GM12878 (cell line): ENCODE data around the gene PABPC1L. TPM values are rescaled to one million over a fixed set of nuclear protein-coding genes. Genes with fewer than 3 reads are reported as not detected.

Source experiments
- ATAC-seq: fragments of 200-7000 bp; cut with Tn5 transposase; 3 replicates; pipeline ENCODE4 v1.9.1; 2020; ENCODE audit warnings: mild to moderate bottlenecking, moderate library complexity
- BruUV-seq: library from RNA; stranded (reverse); fragments of 400-500 nt; replicated peaks from 2 replicates; lab custom pipeline; 2021; lab: Mats Ljungman, UMichigan
- CTCF ChIA-PET: fragments of 300-600 bp; sonication (Branson Sonifier 250); formaldehyde crosslinking; extraction: SDS; loops from one replicate; lab custom pipeline; 2021; ENCODE audit warnings: inconsistent platforms; lab: Yijun Ruan, JAX
- POLR2A ChIA-PET: fragments of 350-600 bp; formaldehyde crosslinking; extraction: SDS; loops from one replicate; lab custom pipeline; 2021; ENCODE audit warnings: inconsistent platforms; lab: Charles Lee
- RAD21 ChIA-PET: fragments of 300-600 bp; sonication (Branson Sonifier 250); formaldehyde crosslinking; loops from one replicate; lab custom pipeline; 2023; ENCODE audit warnings: antibody characterized with exemption; ENCODE audit not compliant: unreplicated experiment; lab: Charles Lee
- SMC1A ChIA-PET: fragments of 300-600 bp; sonication (Branson Sonifier 250); formaldehyde crosslinking; loops from one replicate; lab custom pipeline; 2023; ENCODE audit not compliant: unreplicated experiment, uncharacterized antibody; lab: Charles Lee
- DNase-seq: peaks from one replicate; pipeline ENCODE4 v3.0.0-alpha.2; 2011; ENCODE audit warnings: low read depth, low spot score
- FAIRE-seq: peaks from 3 replicates; lab custom pipeline; 2011; peaks lifted over from hg19 to GRCh38; lab: Jason Lieb, UNC
- H2AFZ ChIP-seq: 2 replicates; pipeline ENCODE4 v1.6.0; 2011; ENCODE audit warnings: low read depth, low read length, control low read depth; ENCODE audit not compliant: control insufficient read depth
- H3K27ac ChIP-seq: 2 replicates; pipeline ENCODE4 v1.5.1; 2011; ENCODE audit warnings: control low read depth; ENCODE audit not compliant: control insufficient read depth, insufficient read depth
- H3K27me3 ChIP-seq, 2 experiments: replicated peaks in 1 of 2; 2 replicates each; pipeline versions ENCODE4 v1.6.0 to v1.6.1; 2011; ENCODE audit warnings: low read length in 1 of 2; ENCODE audit not compliant: control insufficient read depth in 2 of 2, insufficient read depth in 2 of 2
- H3K36me3 ChIP-seq, 2 experiments: 2 replicates each; pipeline ENCODE4 v1.5.1; 2011; ENCODE audit warnings: low read length in 1 of 2; ENCODE audit not compliant: control insufficient read depth in 2 of 2, insufficient read depth in 2 of 2
- H3K4me1 ChIP-seq: 2 replicates; pipeline ENCODE4 v1.6.1; 2011; ENCODE audit warnings: mild to moderate bottlenecking, low read length, moderate library complexity, mixed read lengths; ENCODE audit not compliant: control insufficient read depth, insufficient read depth
- H3K4me2 ChIP-seq: 2 replicates; pipeline ENCODE4 v1.6.0; 2011; ENCODE audit warnings: control low read depth; ENCODE audit not compliant: control insufficient read depth, insufficient read depth
- H3K4me3 ChIP-seq: fragments of 200-600 bp; sonication (generic); 2 replicates; pipeline ENCODE4 v1.5.1; 2016
- H3K79me2 ChIP-seq: 2 replicates; pipeline ENCODE4 v1.6.0; 2011; ENCODE audit warnings: low read length; ENCODE audit not compliant: control insufficient read depth, insufficient read depth
- H3K9ac ChIP-seq: 2 replicates; pipeline ENCODE4 v1.8.0; 2011; ENCODE audit warnings: low read length, control low read depth, mixed read lengths; ENCODE audit not compliant: control insufficient read depth, insufficient read depth
- H3K9me3 ChIP-seq: replicated peaks from 3 replicates; pipeline ENCODE4 v1.5.1; 2011; ENCODE audit warnings: mild to moderate bottlenecking, low read length; ENCODE audit not compliant: control insufficient read depth, insufficient read depth
- H4K20me1 ChIP-seq: 2 replicates; pipeline ENCODE4 v1.6.0; 2011; ENCODE audit not compliant: control insufficient read depth, insufficient read depth
- CBFB ChIP-seq: IDR thresholded peaks from 2 replicates; pipeline ENCODE4 v1.6.1; 2016; ENCODE audit warnings: antibody characterized with exemption, low read depth
- CHD1 ChIP-seq: IDR thresholded peaks from 2 replicates; pipeline ENCODE4 v1.6.1; 2012; ENCODE audit warnings: low read depth, low read length, improper control_type of control experiment
- DPF2 ChIP-seq: fragments of 450-650 bp; IDR thresholded peaks from 2 replicates; pipeline ENCODE4 v1.6.1; 2017; ENCODE audit warnings: mild to moderate bottlenecking
- FOXK2 ChIP-seq: fragments of 450-650 bp; IDR thresholded peaks from 2 replicates; pipeline ENCODE4 v1.6.1; 2017; ENCODE audit warnings: mild to moderate bottlenecking, moderate library complexity
- IRF4 ChIP-seq: IDR thresholded peaks from 2 replicates; pipeline ENCODE4 v1.6.1; 2011; ENCODE audit warnings: low read depth, low read length
- MEF2A ChIP-seq: IDR thresholded peaks from 2 replicates; pipeline ENCODE4 v1.6.1; 2011; ENCODE audit warnings: low read depth, mild to moderate bottlenecking, low read length, moderate library complexity; ENCODE audit not compliant: insufficient read depth
- NFXL1 ChIP-seq: fragments of 450-650 bp; IDR thresholded peaks from 2 replicates; pipeline ENCODE4 v1.6.1; 2017; ENCODE audit warnings: antibody characterized with exemption, mild to moderate bottlenecking, borderline replicate concordance
- SP1 ChIP-seq: IDR thresholded peaks from one replicate; pipeline ENCODE4 v1.6.1; 2011; ENCODE audit warnings: low read depth, low read length
- SPI1 ChIP-seq: IDR thresholded peaks from 2 replicates; pipeline ENCODE4 v1.6.1; 2011; ENCODE audit warnings: low read depth, mild to moderate bottlenecking, low read length, moderate library complexity, borderline replicate concordance; ENCODE audit not compliant: insufficient read depth
- YY1 ChIP-seq: IDR thresholded peaks from 2 replicates; pipeline ENCODE4 v1.6.1; 2011; ENCODE audit warnings: low read depth, mild to moderate bottlenecking, low read length
- ZBED1 ChIP-seq: IDR thresholded peaks from 2 replicates; pipeline ENCODE4 v1.6.1; 2016; ENCODE audit warnings: borderline replicate concordance
- ZNF207 ChIP-seq: fragments of 450-650 bp; IDR thresholded peaks from 2 replicates; pipeline ENCODE4 v1.6.1; 2014; ENCODE audit warnings: antibody characterized with exemption, mild to moderate bottlenecking, borderline replicate concordance
- ZZZ3 ChIP-seq: IDR thresholded peaks from 2 replicates; pipeline ENCODE4 v1.6.1; 2011; ENCODE audit warnings: low read depth; ENCODE audit not compliant: control insufficient read depth, insufficient read length
- WGBS: methylation state at CpG from one replicate; pipeline ENCODE4 v1.1.6; 2016; ENCODE audit warnings: low lambda C conversion rate; ENCODE audit not compliant: insufficient replicate concordance, insufficient coverage; ENCODE audit errors: missing lambda C conversion rate; 5-methylcytosine and 5-hydroxymethylcytosine counted together
- in situ Hi-C: fragments of 300-500 bp; cut with MboI; formaldehyde crosslinking; loops from 9 replicates; pipeline ENCODE4 v1.14.3; 2018; ENCODE audit warnings: mixed read lengths
- intact Hi-C: fragments of 100-400 bp; cut with micrococcal nuclease; formaldehyde crosslinking; loops from one replicate; pipeline ENCODE4 v1.14.2; 2022; ENCODE audit not compliant: unreplicated experiment
- polyA plus RNA-seq, 11 experiments: library from polyadenylated mRNA; depleted of rRNA in 4 of 11; unstranded in 6 of 11; stranded (reverse) in 5 of 11; fragments of >200 nt; fragmentation: Nextera tagmentation in 4 of 11; fragmentation: Illumina TruSeq in 1 of 11; extraction: Ambion mirVana in 4 of 11; extraction: Trizol in 1 of 11; gene quantifications; 1 replicate in 1 of 11; 2 replicates in 10 of 11; pipeline versions ENCODE4 v1.2.1 to v1.2.3, GENCODE V29; 2011 to 2016; ENCODE audit warnings: inconsistent platforms in 2 of 11, missing spikeins in 2 of 11, low read depth in 1 of 11
- total RNA-seq, 4 experiments: library from RNA; depleted of rRNA in 3 of 4; stranded (reverse); fragments of >200 nt in 3 of 4; fragmentation: Illumina TruSeq in 1 of 4; extraction: Trizol in 1 of 4; gene quantifications; 2 replicates each; pipeline versions ENCODE4 v1.2.1 to v1.2.3, GENCODE V29; 2013 to 2021
- TF ChIP-seq, protein P1 (sequence below): fragments of 450-650 bp; formaldehyde crosslinking; IDR thresholded peaks from 2 replicates; pipeline ENCODE4 v1.4.0; 2022; ENCODE audit warnings: mild to moderate bottlenecking, moderate library complexity
- TF ChIP-seq, protein P2 (sequence below): fragments of 450-650 bp; IDR thresholded peaks from 2 replicates; pipeline ENCODE4 v1.6.1; 2018; ENCODE audit warnings: borderline replicate concordance, mild to moderate bottlenecking; ENCODE audit not compliant: partially characterized antibody
- TF ChIP-seq, protein P3 (sequence below): IDR thresholded peaks from 2 replicates; pipeline ENCODE4 v1.6.1; 2011; ENCODE audit warnings: low read depth, mild to moderate bottlenecking, low read length, moderate library complexity, borderline replicate concordance; ENCODE audit errors: extremely low read depth
- TF ChIP-seq, protein P4 (sequence below): fragments of 450-650 bp; IDR thresholded peaks from 2 replicates; pipeline ENCODE4 v1.6.1; 2014; ENCODE audit warnings: mild to moderate bottlenecking
- TF ChIP-seq, protein P5 (sequence below): fragments of 450-650 bp; IDR thresholded peaks from 2 replicates; pipeline ENCODE4 v1.6.1; 2016; ENCODE audit warnings: mild to moderate bottlenecking

PABPC1L gene
- total and polyA plus RNA-seq, 10 of the 15 experiments (the other 5 are each of a cell fraction or from before 2014, with no cell fraction given) = 6.1 to 66.8 (median 11.9) TPM

DNA sequence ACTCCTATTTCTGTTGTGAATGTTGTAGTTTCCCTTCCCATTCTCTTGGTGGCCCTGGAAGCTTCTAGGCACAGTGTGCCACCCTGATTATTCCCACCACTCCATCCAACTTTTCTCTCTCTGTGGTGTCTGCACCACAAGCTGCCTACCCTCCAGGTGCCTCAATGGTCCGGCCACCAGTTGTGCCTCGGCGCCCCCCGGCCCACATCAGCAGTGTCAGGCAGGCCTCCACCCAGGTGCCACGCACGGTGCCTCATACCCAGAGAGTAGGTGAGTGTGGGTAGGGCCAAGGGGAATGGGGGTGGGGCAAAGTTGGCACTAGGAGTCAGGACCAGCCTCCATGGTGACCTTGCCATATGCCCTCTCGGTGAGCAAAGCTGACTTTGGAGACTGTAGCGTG lies 23.1 kb downstream of the PABPC1L start:
- Histone ChIP-seq H3K27ac (no peak overlapping the region), H3K36me3 (peaks cover 2 to 9% of the 10 kb centered on the region in 2 experiments; a peak in 2 of 4 replicates), H4K20me1 (no peaks in the 10 kb centered on the region), H3K9me3 (no peaks in the 10 kb centered on the region), H3K9ac (no peak overlapping the region), H3K4me2 (no peak overlapping the region), H3K79me2 (no peaks in the 10 kb centered on the region), H3K4me1 (no peaks in the 10 kb centered on the region), H2AFZ (no peak overlapping the region), H3K4me3 (no peak overlapping the region), H3K27me3 (no peaks in the 10 kb centered on the region)
- no peak for ATAC-seq
- 96% methylated on average over 8 of the region's 8 CpGs for WGBS
- ChIA-PET POLR2A (interaction anchor here (1.7 kb wide), 1 partner anchor 48 kb away, joined by 4 read pairs; the partner anchor contains the start of gene YWHAB), CTCF (no interaction called here), SMC1A (no interaction called here), RAD21 (no interaction called here)
- FAIRE-seq = no peak
- BruUV-seq = no TSS peak
- in situ Hi-C loops = no loop called here
- intact Hi-C loops = no loop called here
- no peak for DNase-seq
- TF ChIP-seq, protein P1, sequence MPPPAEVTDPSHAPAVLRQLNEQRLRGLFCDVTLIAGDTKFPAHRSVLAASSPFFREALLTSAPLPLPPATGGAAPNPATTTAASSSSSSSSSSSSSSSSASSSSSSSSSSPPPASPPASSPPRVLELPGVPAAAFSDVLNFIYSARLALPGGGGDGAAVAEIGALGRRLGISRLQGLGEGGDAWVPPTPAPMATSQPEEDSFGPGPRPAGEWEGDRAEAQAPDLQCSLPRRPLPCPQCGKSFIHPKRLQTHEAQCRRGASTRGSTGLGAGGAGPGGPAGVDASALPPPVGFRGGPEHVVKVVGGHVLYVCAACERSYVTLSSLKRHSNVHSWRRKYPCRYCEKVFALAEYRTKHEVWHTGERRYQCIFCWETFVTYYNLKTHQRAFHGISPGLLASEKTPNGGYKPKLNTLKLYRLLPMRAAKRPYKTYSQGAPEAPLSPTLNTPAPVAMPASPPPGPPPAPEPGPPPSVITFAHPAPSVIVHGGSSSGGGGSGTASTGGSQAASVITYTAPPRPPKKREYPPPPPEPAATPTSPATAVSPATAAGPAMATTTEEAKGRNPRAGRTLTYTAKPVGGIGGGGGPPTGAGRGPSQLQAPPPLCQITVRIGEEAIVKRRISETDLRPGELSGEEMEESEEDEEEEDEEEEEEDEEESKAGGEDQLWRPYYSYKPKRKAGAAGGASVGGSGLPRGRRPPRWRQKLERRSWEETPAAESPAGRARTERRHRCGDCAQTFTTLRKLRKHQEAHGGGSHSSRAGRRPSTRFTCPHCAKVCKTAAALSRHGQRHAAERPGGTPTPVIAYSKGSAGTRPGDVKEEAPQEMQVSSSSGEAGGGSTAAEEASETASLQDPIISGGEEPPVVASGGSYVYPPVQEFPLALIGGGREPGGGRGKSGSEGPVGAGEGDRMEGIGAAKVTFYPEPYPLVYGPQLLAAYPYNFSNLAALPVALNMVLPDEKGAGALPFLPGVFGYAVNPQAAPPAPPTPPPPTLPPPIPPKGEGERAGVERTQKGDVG (CRISPR knock-in tag) = no peak
- TF ChIP-seq NFXL1 = no peak
- no peak for TF ChIP-seq SP1
- no peak for TF ChIP-seq SPI1
- TF ChIP-seq, protein P2, sequence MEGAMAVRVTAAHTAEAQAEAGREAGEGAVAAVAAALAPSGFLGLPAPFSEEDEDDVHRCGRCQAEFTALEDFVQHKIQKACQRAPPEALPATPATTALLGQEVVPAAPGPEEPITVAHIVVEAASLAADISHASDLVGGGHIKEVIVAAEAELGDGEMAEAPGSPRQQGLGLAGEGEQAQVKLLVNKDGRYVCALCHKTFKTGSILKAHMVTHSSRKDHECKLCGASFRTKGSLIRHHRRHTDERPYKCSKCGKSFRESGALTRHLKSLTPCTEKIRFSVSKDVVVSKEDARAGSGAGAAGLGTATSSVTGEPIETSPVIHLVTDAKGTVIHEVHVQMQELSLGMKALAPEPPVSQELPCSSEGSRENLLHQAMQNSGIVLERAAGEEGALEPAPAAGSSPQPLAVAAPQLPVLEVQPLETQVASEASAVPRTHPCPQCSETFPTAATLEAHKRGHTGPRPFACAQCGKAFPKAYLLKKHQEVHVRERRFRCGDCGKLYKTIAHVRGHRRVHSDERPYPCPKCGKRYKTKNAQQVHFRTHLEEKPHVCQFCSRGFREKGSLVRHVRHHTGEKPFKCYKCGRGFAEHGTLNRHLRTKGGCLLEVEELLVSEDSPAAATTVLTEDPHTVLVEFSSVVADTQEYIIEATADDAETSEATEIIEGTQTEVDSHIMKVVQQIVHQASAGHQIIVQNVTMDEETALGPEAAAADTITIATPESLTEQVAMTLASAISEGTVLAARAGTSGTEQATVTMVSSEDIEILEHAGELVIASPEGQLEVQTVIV = no peak
- no peak for TF ChIP-seq IRF4
- no peak for TF ChIP-seq ZNF207
- TF ChIP-seq, protein P3, sequence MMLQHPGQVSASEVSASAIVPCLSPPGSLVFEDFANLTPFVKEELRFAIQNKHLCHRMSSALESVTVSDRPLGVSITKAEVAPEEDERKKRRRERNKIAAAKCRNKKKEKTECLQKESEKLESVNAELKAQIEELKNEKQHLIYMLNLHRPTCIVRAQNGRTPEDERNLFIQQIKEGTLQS = no peak
- TF ChIP-seq MEF2A = no peak
- no peak for TF ChIP-seq YY1
- TF ChIP-seq, protein P4, sequence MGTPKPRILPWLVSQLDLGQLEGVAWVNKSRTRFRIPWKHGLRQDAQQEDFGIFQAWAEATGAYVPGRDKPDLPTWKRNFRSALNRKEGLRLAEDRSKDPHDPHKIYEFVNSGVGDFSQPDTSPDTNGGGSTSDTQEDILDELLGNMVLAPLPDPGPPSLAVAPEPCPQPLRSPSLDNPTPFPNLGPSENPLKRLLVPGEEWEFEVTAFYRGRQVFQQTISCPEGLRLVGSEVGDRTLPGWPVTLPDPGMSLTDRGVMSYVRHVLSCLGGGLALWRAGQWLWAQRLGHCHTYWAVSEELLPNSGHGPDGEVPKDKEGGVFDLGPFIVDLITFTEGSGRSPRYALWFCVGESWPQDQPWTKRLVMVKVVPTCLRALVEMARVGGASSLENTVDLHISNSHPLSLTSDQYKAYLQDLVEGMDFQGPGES = no peak
- no peak for TF ChIP-seq ZZZ3
- TF ChIP-seq CBFB = no peak
- no peak for TF ChIP-seq CHD1
- no peak for TF ChIP-seq FOXK2
- TF ChIP-seq DPF2 = no peak
- TF ChIP-seq ZBED1 = no peak
- TF ChIP-seq, protein P5, sequence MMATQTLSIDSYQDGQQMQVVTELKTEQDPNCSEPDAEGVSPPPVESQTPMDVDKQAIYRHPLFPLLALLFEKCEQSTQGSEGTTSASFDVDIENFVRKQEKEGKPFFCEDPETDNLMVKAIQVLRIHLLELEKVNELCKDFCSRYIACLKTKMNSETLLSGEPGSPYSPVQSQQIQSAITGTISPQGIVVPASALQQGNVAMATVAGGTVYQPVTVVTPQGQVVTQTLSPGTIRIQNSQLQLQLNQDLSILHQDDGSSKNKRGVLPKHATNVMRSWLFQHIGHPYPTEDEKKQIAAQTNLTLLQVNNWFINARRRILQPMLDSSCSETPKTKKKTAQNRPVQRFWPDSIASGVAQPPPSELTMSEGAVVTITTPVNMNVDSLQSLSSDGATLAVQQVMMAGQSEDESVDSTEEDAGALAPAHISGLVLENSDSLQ = no peak
